Measurements from ENCODE around the gene TMEM37.

Gene TMEM37

DNA sequence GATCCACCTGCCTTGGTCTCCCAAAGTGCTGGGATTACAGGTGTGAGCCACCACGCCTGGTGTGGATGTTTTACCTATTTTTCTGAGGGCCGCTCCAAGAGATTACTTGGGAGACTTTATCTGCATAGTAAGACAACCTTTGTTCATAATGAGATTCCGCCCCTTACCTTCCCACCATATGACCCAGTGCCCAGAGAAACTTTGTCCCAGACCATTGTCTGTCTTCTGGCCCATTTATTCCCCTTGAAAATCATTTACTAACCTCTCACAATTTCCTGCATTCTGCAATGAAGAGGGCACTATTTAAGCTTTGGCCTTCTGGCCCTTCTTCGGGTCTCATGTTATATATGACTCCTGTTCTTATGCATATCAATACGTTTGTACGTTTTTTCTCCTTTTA is 13.7 kb upstream of the TMEM37 start:
- H3K4me1 ChIP-seq (ENCODE audit: control insufficient read depth in 5 of 5, insufficient read depth in 5 of 5, low read length in 5 of 5) = peaks cover 0 to 39% (median 24%) of the 10 kb centered on the region in 5 donors
- no peak overlapping the region for H3K27ac ChIP-seq (ENCODE audit: low read depth, low read length)
- H3K9ac ChIP-seq (ENCODE audit: low read length in 5 of 5) = no peak overlapping the region
- no peak overlapping the region for H3K4me3 ChIP-seq (ENCODE audit: low read depth in 1 of 5, low read length in 5 of 5)
- no peaks in the 10 kb centered on the region for H3K36me3 ChIP-seq (ENCODE audit: control insufficient read depth in 5 of 5, insufficient read depth in 5 of 5, low read length in 5 of 5)
- no peaks in the 10 kb centered on the region for H3K27me3 ChIP-seq (ENCODE audit: control insufficient read depth in 5 of 5, insufficient read depth in 4 of 5, low read length in 5 of 5)
- H3K9me3 ChIP-seq (ENCODE audit: control insufficient read depth in 5 of 5, low read length in 5 of 5) = no peaks in the 10 kb centered on the region

- Histone ChIP-seq H3K9me3 (ENCODE audit: control insufficient read depth in 5 of 5, low read length in 5 of 5) (no peaks in the 10 kb centered on the region), H3K36me3 (ENCODE audit: control insufficient read depth in 5 of 5, insufficient read depth in 5 of 5, low read length in 5 of 5) (no peaks in the 10 kb centered on the region), H3K4me3 (ENCODE audit: low read depth in 1 of 5, low read length in 5 of 5) (no peak overlapping the region), H3K27ac (ENCODE audit: low read depth, low read length) (peak overlapping the region; percentile 82), H3K4me1 (ENCODE audit: control insufficient read depth in 5 of 5, insufficient read depth in 5 of 5, low read length in 5 of 5) (peaks cover 0 to 39% (median 24%) of the 10 kb centered on the region in 5 donors), H3K9ac (ENCODE audit: low read length in 5 of 5) (no peak overlapping the region), H3K27me3 (ENCODE audit: control insufficient read depth in 5 of 5, insufficient read depth in 4 of 5, low read length in 5 of 5) (no peaks in the 10 kb centered on the region)
Measured at GRCh38 chr2:119419065-119419464, 12.6 kb upstream of the TMEM37 start.

- H3K27me3 ChIP-seq (ENCODE audit: control insufficient read depth in 5 of 5, insufficient read depth in 4 of 5, low read length in 5 of 5) = no peaks in the 10 kb centered on the region
- no peaks in the 10 kb centered on the region for H3K9me3 ChIP-seq (ENCODE audit: control insufficient read depth in 5 of 5, low read length in 5 of 5)
- peak overlapping the region in 1 of 5 donors; percentile 36 for H3K9ac ChIP-seq (ENCODE audit: low read length in 5 of 5)
- H3K4me3 ChIP-seq (ENCODE audit: low read depth in 1 of 5, low read length in 5 of 5) = peak overlapping the region in 1 of 5 donors; percentile 10
- H3K36me3 ChIP-seq (ENCODE audit: control insufficient read depth in 5 of 5, insufficient read depth in 5 of 5, low read length in 5 of 5) = no peaks in the 10 kb centered on the region
- peaks cover 0 to 39% (median 24%) of the 10 kb centered on the region in 5 donors for H3K4me1 ChIP-seq (ENCODE audit: control insufficient read depth in 5 of 5, insufficient read depth in 5 of 5, low read length in 5 of 5)
- peak overlapping the region; percentile 82 for H3K27ac ChIP-seq (ENCODE audit: low read depth, low read length)
Measured at GRCh38 chr2:119419803-119420508, 11.7 kb upstream of the TMEM37 start.

DNA sequence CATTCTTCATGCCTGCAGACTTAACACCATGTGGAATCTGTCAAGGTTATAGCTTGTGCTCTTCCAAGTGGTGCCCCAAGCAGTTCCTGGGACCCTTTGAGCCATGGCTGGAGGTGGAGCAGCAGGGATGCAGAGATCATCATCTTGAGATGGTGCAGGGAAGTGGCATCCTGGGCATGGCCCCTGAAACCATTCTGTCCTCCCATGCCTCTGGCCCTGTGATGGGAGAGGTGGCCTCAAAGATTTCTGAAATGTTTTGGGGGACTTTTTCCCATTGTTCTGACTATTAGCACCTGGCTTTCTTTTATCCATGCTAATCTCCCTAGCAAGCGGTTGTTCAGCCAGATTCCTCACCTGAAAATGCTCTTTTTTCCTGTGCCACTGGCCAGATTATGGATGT is 10.3 kb upstream of the TMEM37 start:
- no peaks in the 10 kb centered on the region for H3K36me3 ChIP-seq (ENCODE audit: control insufficient read depth in 5 of 5, insufficient read depth in 5 of 5, low read length in 5 of 5)

DNA sequence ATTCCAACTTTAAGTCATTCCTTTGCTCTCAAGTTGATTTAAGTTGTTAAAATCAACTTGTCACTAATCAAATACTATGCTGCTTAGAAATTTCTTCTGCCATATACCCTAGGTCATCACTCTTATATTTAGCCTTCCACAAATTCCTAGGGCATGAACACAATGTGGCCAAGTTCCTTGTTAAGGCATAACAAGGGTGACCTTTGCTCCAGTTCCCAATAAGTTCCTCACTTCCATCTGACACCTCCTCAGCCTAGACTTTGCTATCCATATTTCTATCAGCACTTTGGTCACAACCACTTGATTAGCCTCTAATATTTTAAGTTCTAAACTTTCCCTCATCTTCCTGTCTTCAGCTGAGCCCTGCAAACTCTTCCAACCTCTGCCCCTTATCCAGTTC is 9.9 kb upstream of the TMEM37 start:
- Histone ChIP-seq H3K9ac (ENCODE audit: low read length in 5 of 5) (no peak overlapping the region), H3K4me1 (ENCODE audit: control insufficient read depth in 5 of 5, insufficient read depth in 5 of 5, low read length in 5 of 5) (peaks cover 8 to 53% (median 42%) of the 10 kb centered on the region in 5 donors), H3K27me3 (ENCODE audit: control insufficient read depth in 5 of 5, insufficient read depth in 4 of 5, low read length in 5 of 5) (no peaks in the 10 kb centered on the region), H3K9me3 (ENCODE audit: control insufficient read depth in 5 of 5, low read length in 5 of 5) (no peaks in the 10 kb centered on the region), H3K27ac (ENCODE audit: low read depth, low read length) (peak overlapping the region; percentile 82), H3K36me3 (ENCODE audit: control insufficient read depth in 5 of 5, insufficient read depth in 5 of 5, low read length in 5 of 5) (no peaks in the 10 kb centered on the region), H3K4me3 (ENCODE audit: low read depth in 1 of 5, low read length in 5 of 5) (no peak overlapping the region)

More for the DNA sequence above, 10.3 kb upstream of the TMEM37 start:
- Histone ChIP-seq H3K4me1 (ENCODE audit: control insufficient read depth in 5 of 5, insufficient read depth in 5 of 5, low read length in 5 of 5) (peaks cover 6 to 52% (median 37%) of the 10 kb centered on the region in 5 donors), H3K27me3 (ENCODE audit: control insufficient read depth in 5 of 5, insufficient read depth in 4 of 5, low read length in 5 of 5) (no peaks in the 10 kb centered on the region), H3K4me3 (ENCODE audit: low read depth in 1 of 5, low read length in 5 of 5) (peak overlapping the region in 1 of 5 donors; percentile 25), H3K9ac (ENCODE audit: low read length in 5 of 5) (no peak overlapping the region), H3K9me3 (ENCODE audit: control insufficient read depth in 5 of 5, low read length in 5 of 5) (no peaks in the 10 kb centered on the region), H3K27ac (ENCODE audit: low read depth, low read length) (peak overlapping the region; percentile 82)

- peaks cover 16 to 55% (median 50%) of the 10 kb centered on the region in 5 donors for H3K4me1 ChIP-seq (ENCODE audit: control insufficient read depth in 5 of 5, insufficient read depth in 5 of 5, low read length in 5 of 5)
- no peak overlapping the region for H3K4me3 ChIP-seq (ENCODE audit: low read depth in 1 of 5, low read length in 5 of 5)
- no peak overlapping the region for H3K9ac ChIP-seq (ENCODE audit: low read length in 5 of 5)
- H3K27ac ChIP-seq (ENCODE audit: low read depth, low read length) = peak overlapping the region; percentile 44
- H3K36me3 ChIP-seq (ENCODE audit: control insufficient read depth in 5 of 5, insufficient read depth in 5 of 5, low read length in 5 of 5) = no peaks in the 10 kb centered on the region
- H3K27me3 ChIP-seq (ENCODE audit: control insufficient read depth in 5 of 5, insufficient read depth in 4 of 5, low read length in 5 of 5) = no peaks in the 10 kb centered on the region
- H3K9me3 ChIP-seq (ENCODE audit: control insufficient read depth in 5 of 5, low read length in 5 of 5) = no peaks in the 10 kb centered on the region
Measured at GRCh38 chr2:119422360-119423107, 9.1 kb upstream of the TMEM37 start.

DNA sequence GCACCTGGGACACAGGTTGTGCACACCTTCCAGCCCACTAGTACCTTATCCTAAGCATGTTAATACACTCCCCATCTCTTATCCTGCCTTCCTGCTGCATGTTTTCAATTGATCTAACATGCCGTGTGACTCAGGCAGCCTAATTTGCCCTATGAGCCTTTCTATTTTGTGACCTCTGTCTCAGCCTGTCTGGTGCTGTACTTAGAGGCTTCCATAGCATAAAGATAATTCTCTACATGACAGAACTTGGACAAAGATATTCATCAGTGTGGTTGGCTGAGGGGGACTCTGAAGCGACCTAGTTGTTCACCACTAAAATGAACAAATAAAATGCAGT is 8.6 kb upstream of the TMEM37 start:
- H3K9ac ChIP-seq (ENCODE audit: low read length in 5 of 5) = no peak overlapping the region
- H3K27me3 ChIP-seq (ENCODE audit: control insufficient read depth in 5 of 5, insufficient read depth in 4 of 5, low read length in 5 of 5) = no peaks in the 10 kb centered on the region
- peak overlapping the region; percentile 44 for H3K27ac ChIP-seq (ENCODE audit: low read depth, low read length)
- H3K4me3 ChIP-seq (ENCODE audit: low read depth in 1 of 5, low read length in 5 of 5) = no peak overlapping the region
- H3K9me3 ChIP-seq (ENCODE audit: control insufficient read depth in 5 of 5, low read length in 5 of 5) = no peaks in the 10 kb centered on the region
- peaks cover 16 to 61% (median 55%) of the 10 kb centered on the region in 5 donors for H3K4me1 ChIP-seq (ENCODE audit: control insufficient read depth in 5 of 5, insufficient read depth in 5 of 5, low read length in 5 of 5)
- H3K36me3 ChIP-seq (ENCODE audit: control insufficient read depth in 5 of 5, insufficient read depth in 5 of 5, low read length in 5 of 5) = no peaks in the 10 kb centered on the region

DNA sequence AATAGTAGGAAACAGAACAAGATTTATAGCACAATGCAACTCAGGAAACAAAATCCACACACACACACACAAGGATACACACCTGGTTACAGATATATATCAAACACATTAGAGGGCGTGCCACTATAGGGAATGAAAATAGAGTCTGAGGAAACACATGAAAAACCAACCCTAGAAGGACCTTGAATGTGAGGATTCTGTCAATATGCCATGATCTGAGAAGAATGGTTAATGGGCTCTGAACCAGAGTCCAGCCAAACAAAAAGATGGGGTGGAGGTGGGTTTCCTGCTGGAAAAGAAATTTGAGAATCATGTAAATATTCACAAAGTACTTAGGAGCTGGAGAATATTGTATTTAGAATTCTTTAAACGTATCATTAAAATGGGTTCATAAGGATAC is 7.8 kb upstream of the TMEM37 start:
- no peak overlapping the region for H3K9ac ChIP-seq (ENCODE audit: low read length in 5 of 5)

GRCh38 chr2:119424284-119425118 is 7.2 kb upstream of the TMEM37 start:
- H3K27ac ChIP-seq (ENCODE audit: low read depth, low read length) = peak overlapping the region; percentile 91
- H3K9ac ChIP-seq (ENCODE audit: low read length in 5 of 5) = no peak overlapping the region
- H3K4me3 ChIP-seq (ENCODE audit: low read depth in 1 of 5, low read length in 5 of 5) = no peak overlapping the region
- H3K27me3 ChIP-seq (ENCODE audit: control insufficient read depth in 5 of 5, insufficient read depth in 4 of 5, low read length in 5 of 5) = no peaks in the 10 kb centered on the region
- H3K36me3 ChIP-seq (ENCODE audit: control insufficient read depth in 5 of 5, insufficient read depth in 5 of 5, low read length in 5 of 5) = no peaks in the 10 kb centered on the region
- H3K9me3 ChIP-seq (ENCODE audit: control insufficient read depth in 5 of 5, low read length in 5 of 5) = no peaks in the 10 kb centered on the region
- peaks cover 22 to 71% (median 66%) of the 10 kb centered on the region in 5 donors for H3K4me1 ChIP-seq (ENCODE audit: control insufficient read depth in 5 of 5, insufficient read depth in 5 of 5, low read length in 5 of 5)

More for the DNA sequence above, 7.8 kb upstream of the TMEM37 start:
- no peaks in the 10 kb centered on the region for H3K27me3 ChIP-seq (ENCODE audit: control insufficient read depth in 5 of 5, insufficient read depth in 4 of 5, low read length in 5 of 5)
- H3K36me3 ChIP-seq (ENCODE audit: control insufficient read depth in 5 of 5, insufficient read depth in 5 of 5, low read length in 5 of 5) = no peaks in the 10 kb centered on the region
- H3K27ac ChIP-seq (ENCODE audit: low read depth, low read length) = no peak overlapping the region
- no peak overlapping the region for H3K4me3 ChIP-seq (ENCODE audit: low read depth in 1 of 5, low read length in 5 of 5)
- H3K4me1 ChIP-seq (ENCODE audit: control insufficient read depth in 5 of 5, insufficient read depth in 5 of 5, low read length in 5 of 5) = peaks cover 19 to 68% (median 62%) of the 10 kb centered on the region in 5 donors
- no peaks in the 10 kb centered on the region for H3K9me3 ChIP-seq (ENCODE audit: control insufficient read depth in 5 of 5, low read length in 5 of 5)

GRCh38 chr2:119425119-119425405 is 6.6 kb upstream of the TMEM37 start:
- H3K27ac ChIP-seq (ENCODE audit: low read depth, low read length) = peak overlapping the region; percentile 91
- peaks cover 22 to 71% (median 66%) of the 10 kb centered on the region in 5 donors for H3K4me1 ChIP-seq (ENCODE audit: control insufficient read depth in 5 of 5, insufficient read depth in 5 of 5, low read length in 5 of 5)

More at GRCh38 chr2:119425119-119425405, 6.6 kb upstream of the TMEM37 start:
- Histone ChIP-seq H3K4me3 (ENCODE audit: low read depth in 1 of 5, low read length in 5 of 5) (no peak overlapping the region), H3K9ac (ENCODE audit: low read length in 5 of 5) (peak overlapping the region in 1 of 5 donors; percentile 68), H3K36me3 (ENCODE audit: control insufficient read depth in 5 of 5, insufficient read depth in 5 of 5, low read length in 5 of 5) (no peaks in the 10 kb centered on the region), H3K9me3 (ENCODE audit: control insufficient read depth in 5 of 5, low read length in 5 of 5) (no peaks in the 10 kb centered on the region), H3K27me3 (ENCODE audit: control insufficient read depth in 5 of 5, insufficient read depth in 4 of 5, low read length in 5 of 5) (no peaks in the 10 kb centered on the region)

Data from subcutaneous abdominal adipose tissue (tissue), 5 donors.